Activated T-helper 9 cell treated with anti-CD3 and anti-CD28 coated beads, Interleukin-2, amount 50 U/mL, for 16 hours (primary cell): ENCODE measurements around the gene GPR176.

ENCODE experiments used
- DNase-seq: peaks from one replicate; pipeline ENCODE4 v3.0.0-alpha.2; 2020; ENCODE audit warnings: low read depth

Gene GPR176

GRCh38 chr15:39888809-39889208, 31.3 kb downstream of the GPR176 start:
- DNase-seq, result no peak

- no peak for DNase-seq
Measured at GRCh38 chr15:39888243-39888642, 31.8 kb downstream of the GPR176 start.

- no peak for DNase-seq
Measured at GRCh38 chr15:39887832-39888231, 32.2 kb downstream of the GPR176 start.

- no peak for DNase-seq
Measured at GRCh38 chr15:39887211-39887610, 32.9 kb downstream of the GPR176 start.

- DNase-seq, result no peak
Measured at GRCh38 chr15:39886418-39886817, 33.6 kb downstream of the GPR176 start.

- no peak for DNase-seq
Measured at GRCh38 chr15:39885099-39885777, 34.8 kb downstream of the GPR176 start.

- no peak for DNase-seq
Measured at GRCh38 chr15:39884351-39884750, 35.7 kb downstream of the GPR176 start.

GRCh38 chr15:39882602-39883001, 37.5 kb downstream of the GPR176 start:
- no peak for DNase-seq

- DNase-seq, result no peak
Measured at GRCh38 chr15:39881790-39882189, 38.3 kb downstream of the GPR176 start.

- DNase-seq, result no peak
Measured at GRCh38 chr15:39880718-39881387, 39.2 kb downstream of the GPR176 start.

GRCh38 chr15:39878406-39878785, 41.7 kb downstream of the GPR176 start:
- no peak for DNase-seq

- DNase-seq, result no peak
Measured at GRCh38 chr15:39874890-39875549, 45.0 kb downstream of the GPR176 start.

- DNase-seq, result no peak
Measured at GRCh38 chr15:39873978-39874377, 46.1 kb downstream of the GPR176 start.

- no peak for DNase-seq
Measured at GRCh38 chr15:39870537-39870936, 49.5 kb downstream of the GPR176 start.

GRCh38 chr15:39869858-39870515, 50.1 kb downstream of the GPR176 start:
- DNase-seq, result no peak

GRCh38 chr15:39869254-39869653, 50.8 kb downstream of the GPR176 start:
- DNase-seq, result no peak

- no peak for DNase-seq
Measured at GRCh38 chr15:39868396-39868795, 51.7 kb downstream of the GPR176 start.

- no peak for DNase-seq
Measured at GRCh38 chr15:39864116-39864515, 56.0 kb downstream of the GPR176 start.

- DNase-seq, result no peak
Measured at GRCh38 chr15:39860871-39861270, 59.2 kb downstream of the GPR176 start.

GRCh38 chr15:39860200-39860599, 59.9 kb downstream of the GPR176 start:
- DNase-seq, result no peak

- no peak for DNase-seq
Measured at GRCh38 chr15:39859636-39860035, 60.4 kb downstream of the GPR176 start.

GRCh38 chr15:39857132-39857531, 62.9 kb downstream of the GPR176 start:
- DNase-seq, result no peak

GRCh38 chr15:39856357-39856756, 63.7 kb downstream of the GPR176 start:
- no peak for DNase-seq
